GM12878 (cell line): ENCODE results near the gene YWHAH. TPM values are rescaled to one million over a fixed set of nuclear protein-coding genes. Genes with fewer than 3 reads are reported as not detected.

ENCODE experiments used
- ATAC-seq: fragments of 200-7000 bp; cut with Tn5 transposase; 3 replicates; pipeline ENCODE4 v1.9.1; 2020; ENCODE audit warnings: mild to moderate bottlenecking, moderate library complexity
- BruUV-seq: library from RNA; stranded (reverse); fragments of 400-500 nt; replicated peaks from 2 replicates; lab custom pipeline; 2021; lab: Mats Ljungman, UMichigan
- CTCF ChIA-PET: fragments of 300-600 bp; sonication (Branson Sonifier 250); formaldehyde crosslinking; extraction: SDS; loops from one replicate; lab custom pipeline; 2021; ENCODE audit warnings: inconsistent platforms; lab: Yijun Ruan, JAX
- POLR2A ChIA-PET: fragments of 350-600 bp; formaldehyde crosslinking; extraction: SDS; loops from one replicate; lab custom pipeline; 2021; ENCODE audit warnings: inconsistent platforms; lab: Charles Lee
- RAD21 ChIA-PET: fragments of 300-600 bp; sonication (Branson Sonifier 250); formaldehyde crosslinking; loops from one replicate; lab custom pipeline; 2023; ENCODE audit warnings: antibody characterized with exemption; ENCODE audit not compliant: unreplicated experiment; lab: Charles Lee
- SMC1A ChIA-PET: fragments of 300-600 bp; sonication (Branson Sonifier 250); formaldehyde crosslinking; loops from one replicate; lab custom pipeline; 2023; ENCODE audit not compliant: unreplicated experiment, uncharacterized antibody; lab: Charles Lee
- DNase-seq: peaks from one replicate; pipeline ENCODE4 v3.0.0-alpha.2; 2011; ENCODE audit warnings: low read depth, low spot score
- FAIRE-seq: peaks from 3 replicates; lab custom pipeline; 2011; peaks lifted over from hg19 to GRCh38; lab: Jason Lieb, UNC
- H2AFZ ChIP-seq: 2 replicates; pipeline ENCODE4 v1.6.0; 2011; ENCODE audit warnings: low read depth, low read length, control low read depth; ENCODE audit not compliant: control insufficient read depth
- H3K27ac ChIP-seq: 2 replicates; pipeline ENCODE4 v1.5.1; 2011; ENCODE audit warnings: control low read depth; ENCODE audit not compliant: control insufficient read depth, insufficient read depth
- H3K27me3 ChIP-seq, 2 experiments: replicated peaks in 1 of 2; 2 replicates each; pipeline versions ENCODE4 v1.6.0 to v1.6.1; 2011; ENCODE audit warnings: low read length in 1 of 2; ENCODE audit not compliant: control insufficient read depth in 2 of 2, insufficient read depth in 2 of 2
- H3K36me3 ChIP-seq, 2 experiments: 2 replicates each; pipeline ENCODE4 v1.5.1; 2011; ENCODE audit warnings: low read length in 1 of 2; ENCODE audit not compliant: control insufficient read depth in 2 of 2, insufficient read depth in 2 of 2
- H3K4me1 ChIP-seq: 2 replicates; pipeline ENCODE4 v1.6.1; 2011; ENCODE audit warnings: mild to moderate bottlenecking, low read length, moderate library complexity, mixed read lengths; ENCODE audit not compliant: control insufficient read depth, insufficient read depth
- H3K4me2 ChIP-seq: 2 replicates; pipeline ENCODE4 v1.6.0; 2011; ENCODE audit warnings: control low read depth; ENCODE audit not compliant: control insufficient read depth, insufficient read depth
- H3K4me3 ChIP-seq: fragments of 200-600 bp; sonication (generic); 2 replicates; pipeline ENCODE4 v1.5.1; 2016
- H3K79me2 ChIP-seq: 2 replicates; pipeline ENCODE4 v1.6.0; 2011; ENCODE audit warnings: low read length; ENCODE audit not compliant: control insufficient read depth, insufficient read depth
- H3K9ac ChIP-seq: 2 replicates; pipeline ENCODE4 v1.8.0; 2011; ENCODE audit warnings: low read length, control low read depth, mixed read lengths; ENCODE audit not compliant: control insufficient read depth, insufficient read depth
- H3K9me3 ChIP-seq: replicated peaks from 3 replicates; pipeline ENCODE4 v1.5.1; 2011; ENCODE audit warnings: mild to moderate bottlenecking, low read length; ENCODE audit not compliant: control insufficient read depth, insufficient read depth
- H4K20me1 ChIP-seq: 2 replicates; pipeline ENCODE4 v1.6.0; 2011; ENCODE audit not compliant: control insufficient read depth, insufficient read depth
- BRCA1 ChIP-seq: IDR thresholded peaks from 2 replicates; pipeline ENCODE4 v1.6.1; 2011; ENCODE audit warnings: low read depth, low read length, improper control_type of control experiment
- ETV6 ChIP-seq, 2 experiments: fragments of 450-650 bp in 1 of 2; IDR thresholded peaks in 1 of 2; conservative IDR thresholded peaks in 1 of 2; 2 replicates each; pipeline ENCODE4 v1.6.1; 2014; ENCODE audit warnings: antibody characterized with exemption in 1 of 2, borderline replicate concordance in 1 of 2, low read depth in 1 of 2, mild to moderate bottlenecking in 1 of 2, moderate library complexity in 1 of 2
- JUNB ChIP-seq: IDR thresholded peaks from 2 replicates; pipeline ENCODE4 v1.6.1; 2016; ENCODE audit warnings: antibody characterized with exemption, mild to moderate bottlenecking
- JUND ChIP-seq: IDR thresholded peaks from 2 replicates; pipeline ENCODE4 v1.6.1; 2012; ENCODE audit warnings: low read depth, mild to moderate bottlenecking, low read length, improper control_type of control experiment, moderate library complexity
- MTA3 ChIP-seq: IDR thresholded peaks from 2 replicates; pipeline ENCODE4 v1.6.1; 2012; ENCODE audit warnings: low read length, inconsistent platforms, borderline replicate concordance
- MYB ChIP-seq: fragments of 150-350 bp; IDR thresholded peaks from 2 replicates; pipeline ENCODE4 v1.6.1; 2014; ENCODE audit warnings: mild to moderate bottlenecking, low read depth, low read length, borderline replicate concordance
- SUPT20H ChIP-seq: IDR thresholded peaks from 2 replicates; pipeline ENCODE4 v1.6.1; 2011; ENCODE audit warnings: low read depth, mild to moderate bottlenecking, low read length, moderate library complexity, borderline replicate concordance; ENCODE audit not compliant: control insufficient read depth
- TBL1XR1 ChIP-seq: IDR thresholded peaks from 2 replicates; pipeline ENCODE4 v1.6.1; 2012; ENCODE audit warnings: low read depth, low read length, improper control_type of control experiment
- ZBED1 ChIP-seq: IDR thresholded peaks from 2 replicates; pipeline ENCODE4 v1.6.1; 2016; ENCODE audit warnings: borderline replicate concordance
- ZNF274 ChIP-seq: IDR thresholded peaks from one replicate; pipeline ENCODE4 v1.8.0; 2011; ENCODE audit not compliant: insufficient read length, insufficient read depth
- WGBS: methylation state at CpG from one replicate; pipeline ENCODE4 v1.1.6; 2016; ENCODE audit warnings: low lambda C conversion rate; ENCODE audit not compliant: insufficient replicate concordance, insufficient coverage; ENCODE audit errors: missing lambda C conversion rate; 5-methylcytosine and 5-hydroxymethylcytosine counted together
- in situ Hi-C: fragments of 300-500 bp; cut with MboI; formaldehyde crosslinking; loops from 9 replicates; pipeline ENCODE4 v1.14.3; 2018; ENCODE audit warnings: mixed read lengths
- intact Hi-C: fragments of 100-400 bp; cut with micrococcal nuclease; formaldehyde crosslinking; loops from one replicate; pipeline ENCODE4 v1.14.2; 2022; ENCODE audit not compliant: unreplicated experiment
- polyA plus RNA-seq, 11 experiments: library from polyadenylated mRNA; depleted of rRNA in 4 of 11; unstranded in 6 of 11; stranded (reverse) in 5 of 11; fragments of >200 nt; fragmentation: Nextera tagmentation in 4 of 11; fragmentation: Illumina TruSeq in 1 of 11; extraction: Ambion mirVana in 4 of 11; extraction: Trizol in 1 of 11; gene quantifications; 1 replicate in 1 of 11; 2 replicates in 10 of 11; pipeline versions ENCODE4 v1.2.1 to v1.2.3, GENCODE V29; 2011 to 2016; ENCODE audit warnings: inconsistent platforms in 2 of 11, missing spikeins in 2 of 11, low read depth in 1 of 11
- total RNA-seq, 4 experiments: library from RNA; depleted of rRNA in 3 of 4; stranded (reverse); fragments of >200 nt in 3 of 4; fragmentation: Illumina TruSeq in 1 of 4; extraction: Trizol in 1 of 4; gene quantifications; 2 replicates each; pipeline versions ENCODE4 v1.2.1 to v1.2.3, GENCODE V29; 2013 to 2021
- TF ChIP-seq, protein P1 (sequence below): fragments of 450-650 bp; IDR thresholded peaks from 2 replicates; pipeline ENCODE4 v1.6.1; 2017; ENCODE audit warnings: low read depth, mild to moderate bottlenecking, moderate library complexity

Gene YWHAH
- total and polyA plus RNA-seq, 10 of the 15 experiments (the other 5 are each of a cell fraction or from before 2014, with no cell fraction given) = 34.2 to 197 (median 115) TPM

DNA sequence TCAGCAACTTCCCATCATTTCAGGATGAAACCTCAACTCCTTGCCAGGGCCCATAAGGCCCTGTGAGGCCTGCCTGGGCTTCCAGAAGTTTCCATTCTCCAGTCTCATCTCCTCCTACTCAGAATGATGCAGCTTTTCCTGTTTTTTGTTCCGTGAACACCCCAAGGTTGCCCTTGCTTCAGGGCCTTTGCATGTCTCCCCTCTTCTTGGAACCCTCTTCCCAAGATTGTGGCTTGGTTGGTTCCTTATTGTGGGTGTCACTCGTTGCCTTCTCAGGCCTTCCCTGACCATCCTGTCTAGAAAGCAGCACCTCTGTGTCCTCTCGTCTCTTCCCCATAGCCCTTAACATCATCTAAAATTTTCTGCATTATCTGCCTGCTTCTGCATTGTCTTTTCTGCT is 23.2 kb upstream of the YWHAH start:
- no peak for FAIRE-seq

More for the DNA sequence above, 23.2 kb upstream of the YWHAH start:
- RAD21 ChIA-PET = no interaction called here
- no peak for DNase-seq
- Histone ChIP-seq H3K9ac (no peak overlapping the region), H3K4me3 (no peak overlapping the region), H2AFZ (no peak overlapping the region), H3K27ac (no peak overlapping the region), H4K20me1 (no peaks in the 10 kb centered on the region), H3K79me2 (no peaks in the 10 kb centered on the region), H3K27me3 (no peaks in the 10 kb centered on the region), H3K4me1 (peaks cover 15% of the 10 kb centered on the region), H3K9me3 (no peaks in the 10 kb centered on the region)
- in situ Hi-C loops = no loop called here
- WGBS = 76% methylated on average over 3 of the region's 3 CpGs
- BruUV-seq = no TSS peak
- intact Hi-C loops = no loop called here
- CTCF ChIA-PET = no interaction called here
- POLR2A ChIA-PET = no interaction called here
- ATAC-seq = no peak
- no peak for TF ChIP-seq ZBED1
- TF ChIP-seq, protein P1, sequence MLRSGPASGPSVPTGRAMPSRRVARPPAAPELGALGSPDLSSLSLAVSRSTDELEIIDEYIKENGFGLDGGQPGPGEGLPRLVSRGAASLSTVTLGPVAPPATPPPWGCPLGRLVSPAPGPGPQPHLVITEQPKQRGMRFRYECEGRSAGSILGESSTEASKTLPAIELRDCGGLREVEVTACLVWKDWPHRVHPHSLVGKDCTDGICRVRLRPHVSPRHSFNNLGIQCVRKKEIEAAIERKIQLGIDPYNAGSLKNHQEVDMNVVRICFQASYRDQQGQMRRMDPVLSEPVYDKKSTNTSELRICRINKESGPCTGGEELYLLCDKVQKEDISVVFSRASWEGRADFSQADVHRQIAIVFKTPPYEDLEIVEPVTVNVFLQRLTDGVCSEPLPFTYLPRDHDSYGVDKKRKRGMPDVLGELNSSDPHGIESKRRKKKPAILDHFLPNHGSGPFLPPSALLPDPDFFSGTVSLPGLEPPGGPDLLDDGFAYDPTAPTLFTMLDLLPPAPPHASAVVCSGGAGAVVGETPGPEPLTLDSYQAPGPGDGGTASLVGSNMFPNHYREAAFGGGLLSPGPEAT = no peak
- TF ChIP-seq JUNB = no peak
- TF ChIP-seq JUND = no peak
- TF ChIP-seq BRCA1 = no peak
- no peak for TF ChIP-seq TBL1XR1
- TF ChIP-seq ETV6 (conservative IDR thresholded peaks at IDR 0.05 in 1 of 2, IDR thresholded peaks at IDR 0.05 in 1 of 2; ENCODE audit: borderline replicate concordance in 1 of 2, low read depth in 1 of 2) = no peak
- no peak for TF ChIP-seq ZNF274
- no peak for TF ChIP-seq SUPT20H
- TF ChIP-seq MYB = no peak
- no peak for TF ChIP-seq MTA3
- TF ChIP-seq, all 136 proteins: peak for 0
- Histone ChIP-seq H3K36me3 (no peaks in the 10 kb centered on the region), H3K4me2 (no peak overlapping the region)
- SMC1A ChIA-PET = interaction anchor here (0.7 kb wide), 1 partner anchor 20 kb away, joined by 3 read pairs; no protein-coding TSS in a partner anchor
